Gastrocnemius medialis (tissue), 4 donors: Measurements from ENCODE around the gene CASZ1.

Experiments
- CTCF ChIP-seq, 5 experiments: fragments of 450-650 bp in 3 of 5; fragments of 200-600 bp in 2 of 5; sonication (generic) in 2 of 5; IDR thresholded peaks in 4 of 5; conservative IDR thresholded peaks in 1 of 5; 1 replicate in 4 of 5; 2 replicates in 1 of 5; pipeline ENCODE4 v1.5.1; 2016 to 2019; ENCODE audit warnings: antibody characterized with exemption in 5 of 5, mild to moderate bottlenecking in 3 of 5, moderate library complexity in 3 of 5
- POLR2A ChIP-seq, 2 donors: fragments of 450-650 bp; IDR thresholded peaks; one replicate each; pipeline ENCODE4 v1.6.1; 2017; ENCODE audit warnings: antibody characterized with exemption in 2 of 2, mild to moderate bottlenecking in 2 of 2, moderate library complexity in 2 of 2

- no peak for TF ChIP-seq CTCF (IDR thresholded peaks at IDR 0.05 in 4 of 5, conservative IDR thresholded peaks at IDR 0.05 in 1 of 5)
- no peak for TF ChIP-seq POLR2A (IDR thresholded peaks at IDR 0.05)
Observed at GRCh38 chr1:10771789-10772188, 24.7 kb downstream of the CASZ1 start.
